ENCODE measurements around the gene OSBPL10.

DNA sequence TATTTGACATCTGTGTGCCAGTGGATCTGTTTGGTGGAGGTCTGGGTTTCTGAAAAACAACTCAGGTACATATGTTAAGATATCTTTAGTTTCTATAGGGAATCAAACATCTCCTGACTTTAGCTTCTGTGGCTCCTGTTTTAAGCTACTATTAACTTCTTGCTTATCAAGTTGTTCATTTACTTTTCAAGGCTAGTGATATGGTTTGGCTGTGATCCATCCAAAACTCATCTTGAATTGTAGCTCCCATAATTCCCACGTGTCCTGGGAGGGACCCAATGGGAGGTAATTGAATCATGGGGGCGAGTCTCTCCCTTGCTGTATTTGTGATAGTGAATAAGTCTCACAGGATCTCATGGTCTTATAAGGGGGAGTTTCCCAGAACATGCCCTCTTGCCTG, 41.9 kb upstream of the OSBPL10 start:
- TF ChIP-seq, protein P1, sequence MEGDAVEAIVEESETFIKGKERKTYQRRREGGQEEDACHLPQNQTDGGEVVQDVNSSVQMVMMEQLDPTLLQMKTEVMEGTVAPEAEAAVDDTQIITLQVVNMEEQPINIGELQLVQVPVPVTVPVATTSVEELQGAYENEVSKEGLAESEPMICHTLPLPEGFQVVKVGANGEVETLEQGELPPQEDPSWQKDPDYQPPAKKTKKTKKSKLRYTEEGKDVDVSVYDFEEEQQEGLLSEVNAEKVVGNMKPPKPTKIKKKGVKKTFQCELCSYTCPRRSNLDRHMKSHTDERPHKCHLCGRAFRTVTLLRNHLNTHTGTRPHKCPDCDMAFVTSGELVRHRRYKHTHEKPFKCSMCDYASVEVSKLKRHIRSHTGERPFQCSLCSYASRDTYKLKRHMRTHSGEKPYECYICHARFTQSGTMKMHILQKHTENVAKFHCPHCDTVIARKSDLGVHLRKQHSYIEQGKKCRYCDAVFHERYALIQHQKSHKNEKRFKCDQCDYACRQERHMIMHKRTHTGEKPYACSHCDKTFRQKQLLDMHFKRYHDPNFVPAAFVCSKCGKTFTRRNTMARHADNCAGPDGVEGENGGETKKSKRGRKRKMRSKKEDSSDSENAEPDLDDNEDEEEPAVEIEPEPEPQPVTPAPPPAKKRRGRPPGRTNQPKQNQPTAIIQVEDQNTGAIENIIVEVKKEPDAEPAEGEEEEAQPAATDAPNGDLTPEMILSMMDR (IDR thresholded peaks at IDR 0.05) = no peak
- TF ChIP-seq POLR2A (IDR thresholded peaks at IDR 0.05) = no peak

Data from stomach (tissue), 4 donors.